Skeletal muscle tissue (tissue), 4 donors: ENCODE measurements around the gene POLL. TPM values are rescaled to one million over a fixed set of nuclear protein-coding genes. Genes with fewer than 3 reads are reported as not detected.

ENCODE experiments used
- H3K27ac ChIP-seq: one replicate; pipeline ENCODE4 v1.7.0; 2013; ENCODE audit warnings: mild to moderate bottlenecking, low read depth, low read length, inconsistent platforms
- H3K27me3 ChIP-seq, 3 donors: one replicate each; pipeline ENCODE4 v1.7.0; 2013; ENCODE audit warnings: low read length in 3 of 3; ENCODE audit not compliant: control insufficient read depth in 3 of 3, insufficient read depth in 3 of 3
- H3K36me3 ChIP-seq, 3 donors: one replicate each; pipeline ENCODE4 v1.7.0; 2013; ENCODE audit warnings: low read length in 3 of 3; ENCODE audit not compliant: control insufficient read depth in 3 of 3, insufficient read depth in 3 of 3
- H3K4me1 ChIP-seq, 3 donors: one replicate each; pipeline ENCODE4 v1.7.0; 2013; ENCODE audit warnings: low read length in 3 of 3, mild to moderate bottlenecking in 3 of 3; ENCODE audit not compliant: control insufficient read depth in 3 of 3, insufficient read depth in 3 of 3
- H3K4me3 ChIP-seq, 3 donors: one replicate each; pipeline ENCODE4 v1.7.0; 2013; ENCODE audit warnings: low read length in 3 of 3
- H3K9ac ChIP-seq, 3 donors: one replicate each; pipeline ENCODE4 v1.7.0; 2013; ENCODE audit warnings: low read length in 3 of 3, mild to moderate bottlenecking in 3 of 3, moderate library complexity in 2 of 3, low read depth in 1 of 3
- H3K9me3 ChIP-seq, 3 donors: one replicate each; pipeline ENCODE4 v1.7.0; 2013; ENCODE audit warnings: low read length in 3 of 3; ENCODE audit not compliant: control insufficient read depth in 3 of 3
- total RNA-seq: library from RNA; depleted of rRNA; stranded (reverse); fragments of >200 nt; gene quantifications from one replicate; pipeline ENCODE4 v1.2.3, GENCODE V29; 2014
- donor health status: Osteomylitis.

The POLL gene
- total RNA-seq, 1 donor from 2014 or later, result 13.6 TPM

- H3K36me3 ChIP-seq, result no peaks in the 10 kb centered on the region
- H3K9ac ChIP-seq, result no peak overlapping the region
- peaks cover 0 to 2% (median 2%) of the 10 kb centered on the region in 3 donors for H3K9me3 ChIP-seq
- H3K27me3 ChIP-seq, result peaks cover 42 to 68% (median 52%) of the 10 kb centered on the region in 3 donors
- peaks cover 14 to 20% (median 18%) of the 10 kb centered on the region in 3 donors for H3K4me1 ChIP-seq
- no peak overlapping the region for H3K27ac ChIP-seq
- no peak overlapping the region for H3K4me3 ChIP-seq
Measured at GRCh38 chr10:101567165-101568006, 20.7 kb downstream of the POLL start.

- Histone ChIP-seq H3K9ac (peak overlapping the region in 1 of 3 donors; percentile 25), H3K4me1 (peaks cover 14 to 20% (median 18%) of the 10 kb centered on the region in 3 donors), H3K9me3 (no peaks in the 10 kb centered on the region), H3K27me3 (peaks cover 48 to 75% (median 52%) of the 10 kb centered on the region in 3 donors), H3K4me3 (peak overlapping the region in 1 of 3 donors; percentile 46), H3K36me3 (no peaks in the 10 kb centered on the region), H3K27ac (no peak overlapping the region)
Measured at GRCh38 chr10:101566333-101567164, 21.5 kb downstream of the POLL start.

GRCh38 chr10:101565936-101566332 is 22.1 kb downstream of the POLL start:
- peaks cover 13 to 18% (median 17%) of the 10 kb centered on the region in 3 donors for H3K4me1 ChIP-seq
- H3K4me3 ChIP-seq, result no peak overlapping the region
- peak overlapping the region in 1 of 3 donors; percentile 25 for H3K9ac ChIP-seq
- peaks cover 45 to 81% (median 52%) of the 10 kb centered on the region in 3 donors for H3K27me3 ChIP-seq
- no peaks in the 10 kb centered on the region for H3K9me3 ChIP-seq
- no peak overlapping the region for H3K27ac ChIP-seq
- H3K36me3 ChIP-seq, result no peaks in the 10 kb centered on the region

GRCh38 chr10:101565370-101565900 is 22.6 kb downstream of the POLL start:
- Histone ChIP-seq H3K4me1 (peaks cover 8 to 13% (median 12%) of the 10 kb centered on the region in 3 donors), H3K36me3 (no peaks in the 10 kb centered on the region), H3K4me3 (no peak overlapping the region), H3K27me3 (peaks cover 48 to 84% (median 52%) of the 10 kb centered on the region in 3 donors), H3K9ac (no peak overlapping the region), H3K27ac (no peak overlapping the region), H3K9me3 (no peaks in the 10 kb centered on the region)

- Histone ChIP-seq H3K9me3 (no peaks in the 10 kb centered on the region), H3K9ac (no peak overlapping the region), H3K36me3 (no peaks in the 10 kb centered on the region), H3K4me3 (no peak overlapping the region), H3K27me3 (peaks cover 47 to 86% (median 48%) of the 10 kb centered on the region in 3 donors), H3K4me1 (peaks cover 3 to 7% (median 5%) of the 10 kb centered on the region in 3 donors), H3K27ac (no peak overlapping the region)
Measured at GRCh38 chr10:101564490-101564991, 23.5 kb downstream of the POLL start.

- no peaks in the 10 kb centered on the region for H3K36me3 ChIP-seq
- no peak overlapping the region for H3K9ac ChIP-seq
- peaks cover 39 to 83% (median 46%) of the 10 kb centered on the region in 3 donors for H3K27me3 ChIP-seq
- peaks cover 3 to 7% (median 4%) of the 10 kb centered on the region in 3 donors for H3K4me1 ChIP-seq
- H3K27ac ChIP-seq, result no peak overlapping the region
- H3K9me3 ChIP-seq, result no peaks in the 10 kb centered on the region
- no peak overlapping the region for H3K4me3 ChIP-seq
Measured at GRCh38 chr10:101563497-101564040, 24.5 kb downstream of the POLL start.

GRCh38 chr10:101563007-101563406 is 25.1 kb downstream of the POLL start:
- peaks cover 33 to 77% (median 46%) of the 10 kb centered on the region in 3 donors for H3K27me3 ChIP-seq

GRCh38 chr10:101562231-101562630 is 25.8 kb downstream of the POLL start:
- Histone ChIP-seq H3K27ac (no peak overlapping the region), H3K9me3 (no peaks in the 10 kb centered on the region), H3K4me1 (peaks cover 3 to 7% (median 4%) of the 10 kb centered on the region in 3 donors), H3K9ac (no peak overlapping the region), H3K27me3 (peaks cover 26 to 70% (median 41%) of the 10 kb centered on the region in 3 donors), H3K36me3 (no peaks in the 10 kb centered on the region), H3K4me3 (no peak overlapping the region)

More at GRCh38 chr10:101563007-101563406, 25.1 kb downstream of the POLL start:
- Histone ChIP-seq H3K4me3 (no peak overlapping the region), H3K9ac (no peak overlapping the region), H3K27ac (no peak overlapping the region), H3K36me3 (no peaks in the 10 kb centered on the region), H3K4me1 (peaks cover 3 to 7% (median 4%) of the 10 kb centered on the region in 3 donors), H3K9me3 (no peaks in the 10 kb centered on the region)
